IMR-90 (cell line): Measurements from ENCODE around the gene PALLD.

Source experiments
- BHLHE40 ChIP-seq: fragments of 150-350 bp; IDR thresholded peaks from 2 replicates; pipeline ENCODE4 v1.6.1; 2016; ENCODE audit warnings: mild to moderate bottlenecking, low read depth, low read length
- CEBPB ChIP-seq: IDR thresholded peaks from 2 replicates; pipeline ENCODE4 v1.6.1; 2012; ENCODE audit warnings: low read depth, low read length, improper control_type of control experiment
- CTCF ChIP-seq: conservative IDR thresholded peaks from 2 replicates; pipeline ENCODE4 v1.5.1; 2012; ENCODE audit warnings: mild to moderate bottlenecking, low read depth, low read length, improper control_type of control experiment
- FOS ChIP-seq: fragments of 150-350 bp; IDR thresholded peaks from 2 replicates; pipeline ENCODE4 v1.6.1; 2016; ENCODE audit warnings: low read depth, low read length
- MAFK ChIP-seq: IDR thresholded peaks from 2 replicates; pipeline ENCODE4 v1.6.1; 2012; ENCODE audit warnings: low read depth, low read length, improper control_type of control experiment
- POLR2A ChIP-seq: IDR thresholded peaks from 2 replicates; pipeline ENCODE4 v1.6.1; 2012; ENCODE audit warnings: mild to moderate bottlenecking, low read depth, low read length
- RAD21 ChIP-seq: IDR thresholded peaks from 2 replicates; pipeline ENCODE4 v1.6.1; 2012; ENCODE audit warnings: low read length, improper control_type of control experiment
- RCOR1 ChIP-seq: IDR thresholded peaks from 2 replicates; pipeline ENCODE4 v1.6.1; 2012; ENCODE audit warnings: mild to moderate bottlenecking, low read length, improper control_type of control experiment; ENCODE audit not compliant: insufficient replicate concordance
- SMC3 ChIP-seq: fragments of 150-350 bp; IDR thresholded peaks from 2 replicates; pipeline ENCODE4 v1.6.1; 2016; ENCODE audit warnings: low read depth, mild to moderate bottlenecking, antibody characterized with exemption, low read length, moderate library complexity
- USF2 ChIP-seq: fragments of 150-350 bp; IDR thresholded peaks from 2 replicates; pipeline ENCODE4 v1.6.1; 2017; ENCODE audit warnings: mild to moderate bottlenecking, antibody characterized with exemption, low read length, low read depth

- TF ChIP-seq CTCF = no peak
- TF ChIP-seq CEBPB = no peak
- TF ChIP-seq POLR2A = no peak
- TF ChIP-seq FOS = no peak
- TF ChIP-seq USF2 = no peak
- TF ChIP-seq RAD21 = no peak
- no peak for TF ChIP-seq BHLHE40
- TF ChIP-seq MAFK = no peak
- TF ChIP-seq RCOR1 = no peak
- no peak for TF ChIP-seq SMC3
These were observed 141.3 kb downstream of the PALLD start for GRCh38 chr4:168637872-168638756.
